GM13976 (cell line): ENCODE measurements around the gene ADCY5.

Experiments
- DNase-seq: peaks from one replicate; pipeline ENCODE4 v3.0.0; 2012; ENCODE audit warnings: low spot score
- in situ Hi-C: fragments of 300-500 bp; cut with MboI; formaldehyde crosslinking; loops from one replicate; pipeline ENCODE4 v1.12.0; 2022; ENCODE audit warnings: low sequenced_read_pairs, mixed read lengths, inconsistent platforms; ENCODE audit not compliant: unreplicated experiment
- TF ChIP-seq, protein P1 (sequence below): IDR thresholded peaks from 2 replicates; pipeline ENCODE4 v1.5.1; 2012; ENCODE audit warnings: borderline replicate concordance, mild to moderate bottlenecking; ENCODE audit not compliant: insufficient read depth; ENCODE audit errors: extremely low read depth, missing control alignments, control extremely low read depth

Gene ADCY5

DNA sequence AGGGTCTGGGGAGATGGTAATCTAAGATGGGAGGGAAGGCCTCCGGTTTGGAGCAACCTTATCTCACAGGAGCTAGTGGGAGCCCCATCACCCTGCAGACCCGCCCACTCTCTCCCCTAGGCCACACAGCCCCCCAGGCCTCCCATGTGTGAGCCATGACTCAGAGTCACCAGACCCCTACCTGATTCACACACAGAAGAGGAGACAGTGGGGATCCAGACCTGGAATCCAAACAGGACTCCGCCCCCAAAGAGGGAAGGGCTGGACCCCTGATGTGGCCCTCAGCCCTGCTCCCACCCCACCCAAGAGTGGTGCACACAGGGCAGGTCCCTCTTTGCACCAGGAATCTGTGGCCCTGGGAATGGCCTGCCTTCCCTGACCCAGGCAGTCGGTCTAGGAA lies 97.4 kb downstream of the ADCY5 start:
- TF ChIP-seq, protein P1, sequence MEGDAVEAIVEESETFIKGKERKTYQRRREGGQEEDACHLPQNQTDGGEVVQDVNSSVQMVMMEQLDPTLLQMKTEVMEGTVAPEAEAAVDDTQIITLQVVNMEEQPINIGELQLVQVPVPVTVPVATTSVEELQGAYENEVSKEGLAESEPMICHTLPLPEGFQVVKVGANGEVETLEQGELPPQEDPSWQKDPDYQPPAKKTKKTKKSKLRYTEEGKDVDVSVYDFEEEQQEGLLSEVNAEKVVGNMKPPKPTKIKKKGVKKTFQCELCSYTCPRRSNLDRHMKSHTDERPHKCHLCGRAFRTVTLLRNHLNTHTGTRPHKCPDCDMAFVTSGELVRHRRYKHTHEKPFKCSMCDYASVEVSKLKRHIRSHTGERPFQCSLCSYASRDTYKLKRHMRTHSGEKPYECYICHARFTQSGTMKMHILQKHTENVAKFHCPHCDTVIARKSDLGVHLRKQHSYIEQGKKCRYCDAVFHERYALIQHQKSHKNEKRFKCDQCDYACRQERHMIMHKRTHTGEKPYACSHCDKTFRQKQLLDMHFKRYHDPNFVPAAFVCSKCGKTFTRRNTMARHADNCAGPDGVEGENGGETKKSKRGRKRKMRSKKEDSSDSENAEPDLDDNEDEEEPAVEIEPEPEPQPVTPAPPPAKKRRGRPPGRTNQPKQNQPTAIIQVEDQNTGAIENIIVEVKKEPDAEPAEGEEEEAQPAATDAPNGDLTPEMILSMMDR, result no peak
- DNase-seq, result no peak

DNA sequence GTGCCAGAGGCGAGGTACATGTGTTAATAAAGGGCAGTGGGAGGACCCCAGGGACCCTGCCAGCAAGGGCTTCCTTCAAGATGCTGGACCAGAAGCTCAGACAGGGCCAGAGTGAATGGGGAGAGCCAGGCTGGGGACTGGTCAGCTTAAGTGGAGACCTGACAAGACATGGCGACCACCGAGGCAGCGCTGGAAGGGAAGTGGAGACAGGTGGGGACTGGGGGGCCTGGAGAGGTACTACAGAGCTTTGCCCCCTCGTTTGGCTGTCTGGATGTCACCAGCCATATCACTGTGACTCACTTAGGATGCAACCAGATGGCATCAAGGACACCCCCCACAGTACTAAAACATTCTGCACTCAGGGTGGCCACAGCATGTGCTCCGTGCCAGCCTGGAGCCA lies 97.9 kb downstream of the ADCY5 start:
- DNase-seq, result no peak
- in situ Hi-C loops, result no loop called here
- TF ChIP-seq, protein P1, result no peak

More for the DNA sequence above, 97.4 kb downstream of the ADCY5 start:
- in situ Hi-C loops, result no loop called here

DNA sequence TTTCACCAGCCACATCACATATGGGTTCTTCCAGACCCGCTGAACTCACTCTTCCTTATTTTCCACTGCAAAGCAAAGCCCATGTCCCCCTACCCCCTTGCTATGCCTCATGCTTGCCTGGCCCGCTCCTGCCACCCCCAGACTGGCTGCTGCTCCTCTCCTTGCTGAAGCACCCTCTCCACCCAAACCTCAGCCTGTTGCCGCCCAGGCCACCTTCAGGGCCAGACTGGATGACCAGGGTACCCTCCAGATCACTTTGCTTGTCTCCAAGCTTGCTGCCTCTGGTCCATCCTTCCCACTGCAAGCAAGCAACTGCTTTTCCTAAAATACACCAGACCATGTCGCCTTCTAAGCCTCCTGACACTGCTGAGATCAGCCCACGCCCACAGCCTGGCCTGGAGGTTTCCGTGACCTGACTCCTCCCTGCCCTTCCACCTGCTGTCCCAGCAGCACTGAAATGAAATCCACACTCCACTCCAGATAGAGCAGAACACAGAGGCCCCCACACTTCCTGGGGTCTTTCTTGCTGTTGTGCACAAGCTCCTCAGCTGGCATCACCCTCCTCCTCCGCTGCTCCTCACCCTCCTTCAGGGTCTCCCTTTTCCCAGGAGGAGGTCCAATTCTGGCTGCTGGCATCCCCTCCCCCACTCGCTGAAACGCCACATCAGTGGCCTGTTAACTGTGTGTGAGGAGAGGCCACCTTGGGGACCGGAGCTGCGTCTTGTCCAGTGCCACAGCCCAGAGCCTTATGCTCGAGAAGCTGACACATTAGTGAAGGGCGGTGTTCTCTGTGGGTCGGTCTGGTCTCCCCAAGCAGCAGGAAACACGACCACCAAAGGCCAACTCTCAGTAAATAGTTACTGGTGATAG lies 99.1 kb downstream of the ADCY5 start:
- in situ Hi-C loops, result no loop called here
- TF ChIP-seq, protein P1, result no peak
- DNase-seq, result no peak

DNA sequence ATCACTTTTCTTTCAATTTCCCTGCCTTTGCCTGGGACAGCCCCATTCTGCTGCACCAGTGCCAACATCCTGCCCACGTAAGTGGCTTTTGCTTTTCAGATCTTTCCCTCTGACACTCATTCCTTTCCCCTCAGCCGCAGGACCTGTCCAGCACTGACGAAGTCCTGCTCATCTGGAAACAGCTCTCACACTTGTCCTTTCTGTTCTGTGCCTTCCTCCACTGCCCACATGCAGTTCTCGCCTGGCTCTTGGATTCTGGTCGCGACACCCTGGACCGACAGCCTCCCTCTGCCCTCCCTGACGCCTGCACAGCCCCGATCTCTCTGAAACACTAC lies 99.7 kb downstream of the ADCY5 start:
- in situ Hi-C loops, result no loop called here
- TF ChIP-seq, protein P1, result no peak
- no peak for DNase-seq

DNA sequence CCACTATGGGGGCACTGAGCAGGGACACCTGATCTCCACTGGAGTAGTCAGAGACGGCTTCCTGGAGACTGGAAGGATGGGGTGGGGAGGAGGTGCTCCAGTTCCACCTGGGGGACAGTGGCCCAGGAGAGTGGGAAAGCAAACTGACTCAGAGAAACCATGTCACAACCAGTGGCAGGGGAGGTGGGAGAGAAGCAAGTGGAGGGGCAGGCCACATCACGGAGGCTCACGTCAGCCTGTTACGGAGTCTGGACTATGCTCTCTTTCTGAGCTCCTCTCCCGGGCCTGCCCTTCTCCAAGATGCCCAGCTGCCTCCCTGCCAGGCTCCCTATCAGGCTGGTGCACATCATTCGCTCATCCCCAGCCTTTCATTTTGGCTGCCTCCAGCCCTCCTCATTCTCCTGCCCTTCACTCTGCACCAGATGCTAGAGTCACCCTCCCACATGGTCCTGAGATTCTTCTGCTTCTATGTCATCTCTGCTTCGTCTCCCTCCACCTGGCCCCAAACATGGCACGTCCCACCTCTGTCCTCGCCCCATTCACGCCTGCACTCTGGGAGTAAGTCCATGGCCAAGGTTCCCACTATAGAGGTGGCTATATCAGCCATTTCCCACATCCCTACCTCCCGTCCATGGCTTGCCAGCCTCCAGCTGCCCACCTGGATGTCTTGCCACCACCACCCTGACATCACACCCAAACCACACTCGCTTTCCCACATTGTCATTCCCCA lies 100.3 kb downstream of the ADCY5 start:
- TF ChIP-seq, protein P1, result no peak
- no peak for DNase-seq
- in situ Hi-C loops, result no loop called here

DNA sequence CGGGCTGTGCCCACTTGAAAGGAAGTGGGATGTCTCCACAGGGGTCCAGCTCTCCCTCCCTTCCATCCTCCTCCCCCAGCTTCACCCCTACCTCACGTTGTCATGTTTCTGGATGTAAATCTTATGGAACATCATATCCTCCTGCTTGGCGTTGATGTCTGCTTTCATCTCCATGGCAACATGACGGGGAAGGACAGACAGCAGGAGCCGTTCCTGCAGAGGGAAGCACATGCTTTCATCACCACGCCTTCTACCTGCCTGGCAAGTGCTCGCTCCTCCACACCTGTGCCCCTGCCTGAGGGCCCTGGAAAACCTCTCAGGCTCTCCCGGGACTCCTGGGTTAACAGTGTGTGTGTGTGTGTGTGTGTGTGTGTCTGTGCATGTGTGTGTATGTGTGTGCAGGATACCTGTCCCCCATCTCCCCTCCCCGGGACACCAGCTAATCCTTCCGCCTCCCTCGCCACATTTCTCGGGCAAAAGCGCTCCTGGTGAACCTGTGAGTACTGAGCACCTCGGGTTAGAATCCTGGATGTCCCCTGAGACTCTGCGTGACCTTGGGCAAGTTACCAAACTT lies 101.1 kb downstream of the ADCY5 start:
- no peak for DNase-seq
- in situ Hi-C loops, result no loop called here
- TF ChIP-seq, protein P1, result no peak
